ENCODE measurements around the gene EXTL2. TPM values are rescaled to one million over a fixed set of nuclear protein-coding genes. Genes with fewer than 3 reads are reported as not detected.
"Not testable (repeated sequence)": the region's sequence is repeated elsewhere in the genome, so short reads cannot be mapped to it uniquely, and the experiment has no call there.

Gene EXTL2
- total RNA-seq, 1 donor from 2014 or later, result 8.4 TPM

GRCh38 chr1:100936194-100936967 is 41.7 kb upstream of the EXTL2 start:
- intact Hi-C loops (cut with DNase I), result no loop called here
- no peaks in the 10 kb centered on the region for H3K27me3 ChIP-seq
- H3K4me3 ChIP-seq, result no peak overlapping the region
- H3K36me3 ChIP-seq, result peaks cover 4 to 13% of the 10 kb centered on the region in 2 donors
- no peak overlapping the region for H3K27ac ChIP-seq
- no peak for DNase-seq (ENCODE audit: low spot score in 2 of 2)
- H3K9me3 ChIP-seq, result no peaks in the 10 kb centered on the region
- TF ChIP-seq CTCF (IDR thresholded peaks at IDR 0.05), result no peak
- H3K4me1 ChIP-seq, result no peaks in the 10 kb centered on the region

- intact Hi-C loops (cut with DNase I); H3K4me1 ChIP-seq; H3K4me3 ChIP-seq; H3K36me3 ChIP-seq; H3K27me3 ChIP-seq; DNase-seq (ENCODE audit: low spot score in 2 of 2); H3K9me3 ChIP-seq; H3K27ac ChIP-seq: not testable (repeated sequence)
Measured at GRCh38 chr1:100933555-100933954, 38.9 kb upstream of the EXTL2 start.

GRCh38 chr1:100931716-100932115 is 37.1 kb upstream of the EXTL2 start:
- Histone ChIP-seq H3K27me3 (no peaks in the 10 kb centered on the region), H3K27ac (no peak overlapping the region), H3K9me3 (no peaks in the 10 kb centered on the region), H3K36me3 (peaks cover 0 to 4% of the 10 kb centered on the region in 2 donors), H3K4me3 (no peak overlapping the region), H3K4me1 (no peaks in the 10 kb centered on the region)
- intact Hi-C loops (cut with DNase I), result no loop called here
- no peak for TF ChIP-seq CTCF (IDR thresholded peaks at IDR 0.05)
- no peak for DNase-seq (ENCODE audit: low spot score in 2 of 2)

- TF ChIP-seq CTCF (IDR thresholded peaks at IDR 0.05), result no peak
- DNase-seq (ENCODE audit: low spot score in 2 of 2), result no peak
- intact Hi-C loops (cut with DNase I), result no loop called here
Measured at GRCh38 chr1:100930494-100930893, 35.9 kb upstream of the EXTL2 start.

GRCh38 chr1:100928128-100928527 is 33.5 kb upstream of the EXTL2 start:
- no peak overlapping the region for H3K27ac ChIP-seq
- no peaks in the 10 kb centered on the region for H3K4me1 ChIP-seq
- H3K9me3 ChIP-seq, result no peaks in the 10 kb centered on the region
- no peak for DNase-seq (ENCODE audit: low spot score in 2 of 2)
- no peak overlapping the region for H3K4me3 ChIP-seq
- no peak for TF ChIP-seq CTCF (IDR thresholded peaks at IDR 0.05)
- intact Hi-C loops (cut with DNase I), result loop anchor here (10.0 kb wide), 1 partner anchor 217 kb away; no protein-coding TSS in a partner anchor
- no peaks in the 10 kb centered on the region for H3K27me3 ChIP-seq
- H3K36me3 ChIP-seq, result peaks cover 6 to 24% of the 10 kb centered on the region in 2 donors

More at GRCh38 chr1:100930494-100930893, 35.9 kb upstream of the EXTL2 start:
- no peak overlapping the region for H3K27ac ChIP-seq
- H3K36me3 ChIP-seq, result peaks cover 0 to 10% of the 10 kb centered on the region in 2 donors
- H3K9me3 ChIP-seq, result no peaks in the 10 kb centered on the region
- H3K4me3 ChIP-seq, result no peak overlapping the region
- no peaks in the 10 kb centered on the region for H3K27me3 ChIP-seq
- H3K4me1 ChIP-seq, result no peaks in the 10 kb centered on the region

- intact Hi-C loops (cut with DNase I), result loop anchor here (10.0 kb wide), 1 partner anchor 218 kb away; no protein-coding TSS in a partner anchor
- TF ChIP-seq CTCF (IDR thresholded peaks at IDR 0.05), result no peak
- H3K27ac ChIP-seq, result no peak overlapping the region
Measured at GRCh38 chr1:100927276-100927675, 32.6 kb upstream of the EXTL2 start.

More at GRCh38 chr1:100927276-100927675, 32.6 kb upstream of the EXTL2 start:
- DNase-seq (ENCODE audit: low spot score in 2 of 2), result no peak
- H3K4me1 ChIP-seq, result no peaks in the 10 kb centered on the region
- no peak overlapping the region for H3K4me3 ChIP-seq
- peaks cover 6 to 24% of the 10 kb centered on the region in 2 donors for H3K36me3 ChIP-seq
- no peaks in the 10 kb centered on the region for H3K9me3 ChIP-seq
- H3K27me3 ChIP-seq, result no peaks in the 10 kb centered on the region

All from ascending aorta (tissue), 2 donors.